NOMO-1 (cell line): Measurements from ENCODE around the gene MED25.

Experiments used
- DNase-seq, 2 experiments: peaks; one replicate each; lab custom pipeline; 2025; ENCODE audit not compliant: unreplicated experiment in 2 of 2; lab: John Stamatoyannopoulos, UW

The MED25 gene

DNA sequence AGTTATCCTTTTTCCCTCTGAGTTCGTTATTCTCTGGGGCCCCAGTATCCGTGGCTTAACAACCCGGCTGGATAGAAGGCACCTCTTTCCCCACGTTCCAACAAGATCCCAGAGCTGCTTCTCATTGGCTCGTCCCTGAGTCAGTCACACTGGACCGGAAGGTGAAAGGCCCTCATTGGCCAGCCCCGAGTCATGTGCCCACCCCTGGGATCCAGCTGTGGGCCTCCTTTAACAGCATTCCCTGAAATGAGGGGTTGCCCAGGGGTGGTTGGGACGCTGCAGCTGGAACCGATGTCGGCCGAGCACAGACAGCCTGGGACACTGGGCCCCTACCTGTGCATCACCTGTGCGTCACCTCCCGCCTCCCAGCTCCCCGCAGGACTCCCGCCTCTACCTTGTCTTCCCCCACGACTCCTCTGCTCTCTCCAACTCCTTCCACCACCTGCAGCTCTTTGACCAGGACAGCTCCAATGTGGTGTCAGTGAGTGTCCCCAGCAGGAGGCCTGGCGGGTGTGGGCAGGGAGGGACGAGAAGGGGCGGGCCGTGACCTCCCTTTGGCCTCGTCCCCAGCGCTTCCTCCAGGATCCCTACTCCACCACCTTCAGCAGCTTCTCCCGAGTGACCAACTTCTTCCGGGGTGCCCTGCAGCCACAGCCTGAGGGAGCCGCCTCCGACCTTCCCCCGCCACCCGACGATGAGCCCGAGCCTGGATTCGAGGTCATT lies 63.7 kb downstream of the MED25 start:
- DNase-seq = no peak

DNA sequence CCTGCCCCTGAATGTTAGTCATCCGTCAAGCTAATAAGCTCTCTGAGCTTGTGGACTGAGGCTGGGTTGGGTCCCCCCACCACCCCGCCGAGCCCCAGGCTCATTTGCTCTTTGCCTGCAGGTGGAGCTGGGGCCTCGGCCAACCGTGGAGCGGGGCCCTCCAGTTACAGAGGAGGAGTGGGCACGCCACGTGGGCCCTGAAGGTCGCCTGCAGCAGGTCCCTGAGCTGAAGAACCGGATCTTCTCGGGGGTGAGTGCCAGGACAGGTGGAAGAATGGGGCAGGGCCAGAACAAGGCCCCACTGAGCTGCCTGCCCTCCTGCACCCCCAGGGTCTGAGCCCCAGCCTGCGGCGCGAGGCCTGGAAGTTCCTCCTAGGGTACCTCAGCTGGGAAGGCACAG lies 64.6 kb downstream of the MED25 start:
- no peak for DNase-seq

DNA sequence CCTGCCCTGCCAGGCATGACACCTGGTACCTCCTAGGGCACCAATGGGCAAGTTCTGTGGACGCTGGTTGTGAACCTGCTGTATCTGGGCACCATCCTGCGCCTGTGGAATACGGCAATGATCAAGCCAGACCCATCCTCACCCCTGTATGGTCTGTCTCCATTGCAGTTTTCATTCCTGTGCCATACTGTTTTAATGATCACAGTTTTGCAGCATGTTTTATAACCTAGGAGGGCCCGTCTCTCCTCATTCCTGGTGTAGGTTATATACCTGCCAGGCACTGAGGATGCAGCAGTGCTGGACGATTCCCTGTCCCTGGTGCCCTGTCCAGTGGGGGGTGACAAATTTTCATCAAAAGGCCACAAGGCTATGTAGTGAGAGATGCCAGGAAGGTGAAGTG lies 65.0 kb downstream of the MED25 start:
- no peak for DNase-seq

DNA sequence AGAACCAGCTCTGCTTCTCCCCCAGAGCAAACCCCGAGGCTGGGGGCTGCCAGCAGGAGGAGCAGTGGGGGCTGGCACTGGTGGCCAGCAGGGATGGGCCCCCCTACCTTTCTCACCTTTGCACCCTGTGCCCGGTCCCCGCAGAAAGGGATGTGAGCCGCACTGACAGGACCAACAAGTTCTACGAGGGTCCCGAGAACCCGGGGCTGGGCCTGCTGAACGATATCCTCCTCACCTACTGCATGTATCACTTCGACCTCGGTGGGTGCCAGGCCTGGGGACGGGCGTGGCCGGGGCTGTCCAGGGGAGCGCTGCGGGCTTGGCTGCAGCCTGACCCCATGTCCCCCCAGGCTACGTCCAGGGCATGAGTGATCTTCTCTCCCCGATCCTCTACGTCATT lies 66.0 kb downstream of the MED25 start:
- DNase-seq = no peak

DNA sequence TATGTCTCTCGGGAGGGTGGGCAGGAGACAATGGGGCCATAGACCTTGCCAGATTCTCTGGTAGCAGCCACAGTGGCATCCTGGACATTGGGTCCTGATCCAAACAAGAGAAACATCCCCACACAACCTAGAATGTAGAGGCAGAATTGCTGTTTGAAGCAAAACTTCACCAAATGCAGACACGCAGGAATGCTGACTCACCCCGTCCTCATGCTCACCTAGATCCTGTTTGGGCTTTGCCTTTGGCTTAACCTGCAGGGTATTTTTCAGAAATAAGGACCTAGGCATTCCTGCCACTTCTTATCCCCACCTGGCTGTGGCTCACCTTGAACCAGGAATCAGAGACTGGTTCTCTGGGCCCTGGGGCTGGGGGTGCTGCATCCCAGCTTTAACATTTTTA lies 66.7 kb downstream of the MED25 start:
- DNase-seq = no peak
